Activated B cell treated with CpG ODN at 0.5 μM for 24 hours (primary cell): ENCODE measurements around the gene USP35. TPM values are rescaled to one million over a fixed set of nuclear protein-coding genes. Genes with fewer than 3 reads are reported as not detected.

Source experiments
- ATAC-seq: fragments of 200-7000 bp; cut with Tn5 transposase; one replicate; pipeline ENCODE4 v1.10.0; 2021; ENCODE audit warnings: low read depth, mild to moderate bottlenecking, moderate library complexity
- CTCF ChIA-PET: fragments of 350-600 bp; sonication (Branson Sonifier 250); formaldehyde crosslinking; loops from one replicate; lab custom pipeline; 2021; ENCODE audit warnings: antibody characterized with exemption; lab: Charles Lee
- POLR2A ChIA-PET: fragments of 350-600 bp; sonication (Branson Sonifier 250); formaldehyde crosslinking; loops from one replicate; lab custom pipeline; 2021; ENCODE audit warnings: antibody characterized with exemption; lab: Charles Lee
- DNase-seq: peaks from one replicate; pipeline ENCODE4 v3.0.0; 2022
- H3K27ac Mint-ChIP-seq: one replicate; pipeline ENCODE4 v1.8.0; 2020; ENCODE audit warnings: mixed read lengths
- H3K27me3 Mint-ChIP-seq: one replicate; pipeline ENCODE4 v1.8.0; 2021; ENCODE audit warnings: mixed read lengths
- H3K36me3 Mint-ChIP-seq: one replicate; pipeline ENCODE4 v1.8.0; 2021; ENCODE audit warnings: low read depth, mixed read lengths
- H3K4me1 Mint-ChIP-seq: one replicate; pipeline ENCODE4 v1.8.0; 2021; ENCODE audit warnings: mixed read lengths
- H3K4me3 Mint-ChIP-seq: one replicate; pipeline ENCODE4 v1.8.0; 2020; ENCODE audit warnings: mild to moderate bottlenecking, mixed read lengths
- H3K9me3 Mint-ChIP-seq: one replicate; pipeline ENCODE4 v1.8.0; 2020; ENCODE audit warnings: mixed read lengths
- CTCF ChIP-seq: fragments of 200-600 bp; IDR thresholded peaks from one replicate; pipeline ENCODE4 v1.8.0; 2022; ENCODE audit warnings: antibody characterized with exemption, mild to moderate bottlenecking
- intact Hi-C: fragments of 100-400 bp; cut with micrococcal nuclease; formaldehyde crosslinking; loops from one replicate; pipeline ENCODE4 v1.15.1; 2024
- total RNA-seq: library from RNA; stranded (reverse); gene quantifications from 2 replicates; pipeline ENCODE4 v1.2.3, GENCODE V29; 2022

The USP35 gene
- total RNA-seq, 1 donor from 2014 or later: 4.9 TPM

GRCh38 chr11:78223320-78223954 is 34.7 kb downstream of the USP35 start:
- intact Hi-C loops: loop anchor here (1.0 to 10.0 kb wide), 3 partner anchors 35 to 310 kb away; partner anchors contain the start of genes KCTD21 and USP35
- ChIA-PET POLR2A (interaction anchor here (0.6 to 1.4 kb wide), 4 partner anchors 20 to 352 kb away, joined by 3 to 4 read pairs (median 3); partner anchors contain the start of genes ALG8 and NARS2), CTCF (interaction anchor here (1.1 to 1.6 kb wide), 2 partner anchors 190 to 341 kb away, joined by 3 to 4 read pairs; no protein-coding TSS in a partner anchor)
- ATAC-seq: peak; percentile 82
- TF ChIP-seq CTCF: no peak
- H3K4me1 Mint-ChIP-seq: peaks cover 45% of the 10 kb centered on the region
- peaks cover 61% of the 10 kb centered on the region for H3K36me3 Mint-ChIP-seq
- DNase-seq: peak; percentile 29
- peak overlapping the region; percentile 85 for H3K27ac Mint-ChIP-seq
- no peaks in the 10 kb centered on the region for H3K9me3 Mint-ChIP-seq
- peak overlapping the region; percentile 77 for H3K4me3 Mint-ChIP-seq
- no peaks in the 10 kb centered on the region for H3K27me3 Mint-ChIP-seq

GRCh38 chr11:78224506-78224905 is 35.8 kb downstream of the USP35 start:
- POLR2A ChIA-PET: interaction anchor here (1.4 kb wide), 1 partner anchor 194 kb away, joined by 4 read pairs; no protein-coding TSS in a partner anchor
- no peak for TF ChIP-seq CTCF
- ATAC-seq (no peak), DNase-seq (no peak)
- CTCF ChIA-PET: interaction anchor here (1.1 kb wide), 1 partner anchor 207 kb away, joined by 3 read pairs; no protein-coding TSS in a partner anchor
- Mint-ChIP-seq H3K27ac (no peak overlapping the region), H3K4me3 (no peak overlapping the region), H3K9me3 (no peaks in the 10 kb centered on the region), H3K4me1 (peaks cover 50% of the 10 kb centered on the region), H3K27me3 (no peaks in the 10 kb centered on the region), H3K36me3 (peaks cover 51% of the 10 kb centered on the region)
- intact Hi-C loops: loop anchor here (10.0 kb wide), 1 partner anchor 110 kb away; no protein-coding TSS in a partner anchor

GRCh38 chr11:78224906-78225420 is 36.2 kb downstream of the USP35 start:
- Mint-ChIP-seq H3K9me3 (no peaks in the 10 kb centered on the region), H3K4me1 (peaks cover 50% of the 10 kb centered on the region)

GRCh38 chr11:78226684-78227680 is 38.3 kb downstream of the USP35 start:
- H3K27ac Mint-ChIP-seq: no peak overlapping the region
- POLR2A ChIA-PET: interaction anchor here (0.7 kb wide), 1 partner anchor 306 kb away, joined by 3 read pairs; no protein-coding TSS in a partner anchor
- intact Hi-C loops: loop anchor here (10.0 kb wide), 1 partner anchor 108 kb away; no protein-coding TSS in a partner anchor
- no peak for DNase-seq
- no peaks in the 10 kb centered on the region for H3K9me3 Mint-ChIP-seq
- TF ChIP-seq CTCF: no peak
- no peak for ATAC-seq
- CTCF ChIA-PET: interaction anchor here (0.9 to 3.2 kb wide), 7 partner anchors 88 to 338 kb away, joined by 3 to 112 read pairs (median 3); partner anchors contain the start of gene ALG8
- H3K4me1 Mint-ChIP-seq: peaks cover 50% of the 10 kb centered on the region
- peaks cover 26% of the 10 kb centered on the region for H3K36me3 Mint-ChIP-seq
- H3K4me3 Mint-ChIP-seq: no peak overlapping the region
- H3K27me3 Mint-ChIP-seq: no peaks in the 10 kb centered on the region

More at GRCh38 chr11:78224906-78225420, 36.2 kb downstream of the USP35 start:
- H3K36me3 Mint-ChIP-seq: peaks cover 46% of the 10 kb centered on the region
- ATAC-seq (no peak), DNase-seq (no peak)
- H3K27ac Mint-ChIP-seq: no peak overlapping the region
- CTCF ChIA-PET: interaction anchor here (0.8 to 1.1 kb wide), 2 partner anchors 206 to 340 kb away, joined by 3 read pairs; no protein-coding TSS in a partner anchor
- intact Hi-C loops: loop anchor here (10.0 kb wide), 1 partner anchor 110 kb away; no protein-coding TSS in a partner anchor
- no peaks in the 10 kb centered on the region for H3K27me3 Mint-ChIP-seq
- POLR2A ChIA-PET: interaction anchor here (1.4 kb wide), 1 partner anchor 193 kb away, joined by 4 read pairs; no protein-coding TSS in a partner anchor
- H3K4me3 Mint-ChIP-seq: no peak overlapping the region
- TF ChIP-seq CTCF: no peak
